Stimulated activated CD8-positive, alpha-beta memory T cell treated with anti-CD3 and anti-CD28 coated beads, Interleukin-12 subunit alpha, Interleukin-12 subunit beta, amount 100 ng/mL, for 24 hours (primary cell): ENCODE measurements around the gene LCK.

Experiments
- DNase-seq: peaks from one replicate; pipeline ENCODE4 v3.0.0-alpha.2; 2020; ENCODE audit errors: extremely low read depth

The LCK gene

GRCh38 chr1:32250893-32251716, at the start of gene LCK:
Gene LCK (plus strand): TSS chr1:32251265. CDS start chr1:32274330, 23,065 bp downstream.
- no peak for DNase-seq

- no peak for DNase-seq
Measured at GRCh38 chr1:32204943-32205361, 46.1 kb upstream of the LCK start.

GRCh38 chr1:32205401-32206370, 45.4 kb upstream of the LCK start, which contains the start of gene IQCC:
Gene IQCC (plus strand): TSS chr1:32205671. CDS start chr1:32205682, 11 bp downstream.
- peak; percentile 68 for DNase-seq

- DNase-seq = no peak
Measured at GRCh38 chr1:32208469-32208868, 42.6 kb upstream of the LCK start.

- DNase-seq = no peak
Measured at GRCh38 chr1:32208891-32209328, 42.2 kb upstream of the LCK start, which contains the start of gene DCDC2B. Gene DCDC2B (plus strand): TSS chr1:32209089. CDS start chr1:32209094, 5 bp downstream.

GRCh38 chr1:32215629-32216480, 35.2 kb upstream of the LCK start:
- no peak for DNase-seq

GRCh38 chr1:32216566-32216965, 34.5 kb upstream of the LCK start:
- DNase-seq = no peak

- DNase-seq = no peak
Measured at GRCh38 chr1:32219022-32219421, 32.0 kb upstream of the LCK start.

GRCh38 chr1:32220746-32221580, 30.1 kb upstream of the LCK start:
- DNase-seq = no peak

- no peak for DNase-seq
Measured at GRCh38 chr1:32221581-32221979, 29.5 kb upstream of the LCK start.

GRCh38 chr1:32221980-32222755, 28.9 kb upstream of the LCK start, which contains the start of the genes EIF3I and TMEM234:
Gene EIF3I (plus strand): TSS chr1:32222407. CDS start chr1:32222442, 35 bp downstream.
Gene TMEM234 (minus strand): TSS chr1:32222353. CDS start chr1:32222322, 31 bp downstream.
- DNase-seq = peak; percentile 78

GRCh38 chr1:32223683-32224082, 27.4 kb upstream of the LCK start:
- DNase-seq = no peak

- DNase-seq = no peak
Measured at GRCh38 chr1:32224285-32224684, 26.8 kb upstream of the LCK start.

- no peak for DNase-seq
Measured at GRCh38 chr1:32228771-32229170, 22.3 kb upstream of the LCK start.

GRCh38 chr1:32231843-32232432, 19.1 kb upstream of the LCK start:
- DNase-seq = no peak

GRCh38 chr1:32232558-32233304, 18.3 kb upstream of the LCK start:
- no peak for DNase-seq

- DNase-seq = no peak
Measured at GRCh38 chr1:32234792-32235191, 16.3 kb upstream of the LCK start.

- DNase-seq = no peak
Measured at GRCh38 chr1:32239337-32239736, 11.7 kb upstream of the LCK start.
